G401.6 (cell line): Measurements from ENCODE around the gene KIAA1217.
"Not testable (repeated sequence)": the region's sequence is repeated elsewhere in the genome, so short reads cannot be mapped to it uniquely, and the experiment has no call there.

ENCODE experiments used
- FAIRE-seq: peaks from 2 replicates; lab custom pipeline; 2012; peaks lifted over from hg19 to GRCh38; lab: Jason Lieb, UNC

The KIAA1217 gene

GRCh38 chr10:24299578-24300260 lies 90.8 kb downstream of the KIAA1217 start:
- FAIRE-seq, result no peak

GRCh38 chr10:24303522-24304310 lies 94.8 kb downstream of the KIAA1217 start:
- no peak for FAIRE-seq

GRCh38 chr10:24305551-24306506 lies 96.9 kb downstream of the KIAA1217 start:
- no peak for FAIRE-seq

GRCh38 chr10:24306507-24306875 lies 97.6 kb downstream of the KIAA1217 start:
- no peak for FAIRE-seq

- no peak for FAIRE-seq
Observed at GRCh38 chr10:24307116-24307515, 98.2 kb downstream of the KIAA1217 start.

- FAIRE-seq, result no peak
Observed at GRCh38 chr10:24307696-24308485, 99.0 kb downstream of the KIAA1217 start.

GRCh38 chr10:24310104-24310503 lies 101.2 kb downstream of the KIAA1217 start:
- FAIRE-seq, result no peak

- no peak for FAIRE-seq
Observed at GRCh38 chr10:24311888-24312287, 103.0 kb downstream of the KIAA1217 start.

- no peak for FAIRE-seq
Observed at GRCh38 chr10:24313283-24313682, 104.3 kb downstream of the KIAA1217 start.

GRCh38 chr10:24315211-24315610 lies 106.3 kb downstream of the KIAA1217 start:
- FAIRE-seq, result no peak

- no peak for FAIRE-seq
Observed at GRCh38 chr10:24318517-24318916, 109.6 kb downstream of the KIAA1217 start.

GRCh38 chr10:24320373-24320772 lies 111.4 kb downstream of the KIAA1217 start:
- FAIRE-seq, result no peak

GRCh38 chr10:24324651-24325050 lies 115.7 kb downstream of the KIAA1217 start:
- no peak for FAIRE-seq

GRCh38 chr10:24331457-24331856 lies 122.5 kb downstream of the KIAA1217 start:
- no peak for FAIRE-seq

GRCh38 chr10:24333736-24334135 lies 124.8 kb downstream of the KIAA1217 start:
- no peak for FAIRE-seq

GRCh38 chr10:24334279-24334939 lies 125.5 kb downstream of the KIAA1217 start:
- FAIRE-seq, result no peak

- not testable (repeated sequence) for FAIRE-seq
Observed at GRCh38 chr10:24337723-24338122, 128.8 kb downstream of the KIAA1217 start.

GRCh38 chr10:24339387-24339786 lies 130.4 kb downstream of the KIAA1217 start:
- no peak for FAIRE-seq

GRCh38 chr10:24340446-24340845 lies 131.5 kb downstream of the KIAA1217 start:
- FAIRE-seq, result no peak

GRCh38 chr10:24340883-24341282 lies 131.9 kb downstream of the KIAA1217 start:
- no peak for FAIRE-seq

GRCh38 chr10:24341371-24341770 lies 132.4 kb downstream of the KIAA1217 start:
- FAIRE-seq, result no peak
